GM21423 (cell line): ENCODE results near the gene ATN1.

Experiments used
- ATAC-seq: cut with Tn5 transposase; IDR thresholded peaks from one replicate; pipeline ENCODE4 v1.9.1; 2021; ENCODE audit warnings: mild to moderate bottlenecking, moderate library complexity; ENCODE audit not compliant: unreplicated experiment

ATN1 gene

DNA sequence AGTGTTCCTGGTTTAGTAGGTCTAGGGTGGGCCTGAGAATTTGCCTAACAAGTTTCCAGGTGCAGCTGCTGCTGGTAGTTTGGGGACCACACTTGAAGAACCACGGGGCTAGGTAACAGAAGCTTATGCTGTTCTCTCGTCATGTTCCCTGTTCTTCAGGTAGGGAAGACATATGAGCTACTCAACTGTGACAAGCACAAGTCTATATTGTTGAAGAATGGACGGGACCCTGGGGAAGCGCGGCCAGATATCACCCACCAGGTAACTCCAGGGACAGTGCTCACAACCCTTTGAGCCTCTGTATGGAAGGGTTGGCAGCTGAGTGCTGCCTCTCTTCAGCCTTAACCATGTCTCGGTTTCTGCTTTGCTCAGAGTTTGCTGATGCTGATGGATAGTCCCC lies 46.4 kb downstream of the ATN1 start:
- ATAC-seq, result no peak

DNA sequence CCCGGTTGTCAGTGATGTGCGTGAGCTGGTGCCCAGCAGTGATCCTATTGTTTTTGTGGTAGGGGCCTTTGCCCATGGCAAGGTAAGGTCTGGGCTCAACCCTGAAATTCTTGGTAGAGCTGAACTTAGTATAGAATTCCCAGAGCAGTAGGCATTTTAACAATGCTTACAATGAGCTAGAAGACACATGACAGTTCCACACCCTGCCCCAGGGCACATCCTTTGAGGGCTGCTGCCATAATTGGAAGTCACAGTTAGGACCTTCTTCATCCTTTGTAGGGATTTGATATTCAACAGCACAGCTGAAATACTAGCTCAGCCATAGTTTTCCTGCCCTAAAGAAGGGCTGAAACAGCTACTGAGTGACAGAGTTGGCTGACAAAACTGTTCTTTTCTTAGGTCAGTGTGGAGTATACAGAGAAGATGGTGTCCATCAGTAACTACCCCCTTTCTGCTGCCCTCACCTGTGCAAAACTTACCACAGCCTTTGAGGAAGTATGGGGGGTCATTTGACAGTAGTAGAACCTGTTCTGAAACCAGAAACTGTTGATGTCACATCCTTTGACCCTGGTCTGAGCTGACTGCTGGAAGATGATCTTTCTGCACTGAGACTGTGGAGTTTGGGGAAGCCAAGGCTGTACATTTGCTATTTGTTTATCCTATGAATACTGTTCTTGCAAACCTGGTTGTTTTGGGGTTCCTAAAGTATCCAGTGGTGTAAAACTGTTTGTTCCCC lies 47.7 kb downstream of the ATN1 start:
- no peak for ATAC-seq

DNA sequence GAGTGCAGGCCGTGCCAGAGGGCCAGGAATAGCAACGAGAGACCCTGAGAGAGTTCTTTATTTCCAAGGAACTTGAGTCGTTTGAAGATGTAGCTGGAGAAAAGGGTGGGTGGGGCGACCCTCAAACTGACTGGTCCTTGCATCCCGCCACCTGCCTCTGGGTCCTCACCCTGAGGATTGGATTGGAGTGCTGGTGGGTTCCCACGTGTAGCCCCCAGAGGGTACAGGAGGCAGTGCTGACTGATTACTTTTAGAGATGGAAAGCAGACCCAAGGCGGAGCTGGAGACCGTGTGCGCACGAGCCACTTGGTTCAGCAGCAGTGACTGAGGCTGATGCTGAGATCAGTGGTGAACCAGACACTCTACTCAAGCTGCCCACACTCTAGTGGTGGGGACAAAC lies 49.9 kb downstream of the ATN1 start:
- no peak for ATAC-seq

DNA sequence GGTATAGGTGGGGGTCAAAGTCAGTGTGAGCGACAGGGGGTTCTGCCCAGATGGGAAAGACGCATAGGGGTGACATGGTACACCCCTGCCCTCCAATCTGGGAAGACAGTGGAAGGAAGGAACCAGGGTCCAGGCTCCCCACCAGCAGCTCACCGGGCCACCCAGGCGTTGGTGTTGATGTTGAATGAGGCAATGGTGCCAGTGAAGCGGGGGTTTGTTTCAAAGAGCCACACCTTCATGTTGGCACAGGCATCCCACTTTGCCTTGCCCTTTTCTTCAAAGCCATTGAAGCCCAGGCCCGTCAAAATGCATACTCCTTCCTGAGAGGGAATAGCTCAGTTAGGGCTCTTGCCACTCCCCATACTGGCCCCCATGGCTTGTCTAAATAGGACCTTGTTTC lies 50.4 kb downstream of the ATN1 start:
- ATAC-seq, result no peak

DNA sequence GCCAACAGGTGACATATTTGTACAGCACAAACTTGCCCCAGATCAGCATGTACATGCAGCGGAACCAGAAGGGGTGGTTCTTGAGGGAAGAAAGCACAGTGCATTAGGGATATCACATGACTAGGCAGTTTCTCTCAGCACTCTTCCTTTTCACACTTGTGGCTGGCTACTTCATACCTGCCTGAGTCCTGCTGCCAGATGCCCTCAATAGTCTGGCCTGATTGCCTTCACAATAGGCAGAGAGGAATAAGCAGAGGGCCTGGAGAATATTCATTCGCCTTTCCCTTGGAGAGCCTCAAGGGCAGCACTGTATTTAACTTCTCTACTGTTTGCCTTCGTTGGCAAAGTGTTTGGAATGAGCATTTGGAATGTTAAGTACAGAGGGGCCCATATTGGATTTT lies 50.9 kb downstream of the ATN1 start:
- ATAC-seq, result no peak

DNA sequence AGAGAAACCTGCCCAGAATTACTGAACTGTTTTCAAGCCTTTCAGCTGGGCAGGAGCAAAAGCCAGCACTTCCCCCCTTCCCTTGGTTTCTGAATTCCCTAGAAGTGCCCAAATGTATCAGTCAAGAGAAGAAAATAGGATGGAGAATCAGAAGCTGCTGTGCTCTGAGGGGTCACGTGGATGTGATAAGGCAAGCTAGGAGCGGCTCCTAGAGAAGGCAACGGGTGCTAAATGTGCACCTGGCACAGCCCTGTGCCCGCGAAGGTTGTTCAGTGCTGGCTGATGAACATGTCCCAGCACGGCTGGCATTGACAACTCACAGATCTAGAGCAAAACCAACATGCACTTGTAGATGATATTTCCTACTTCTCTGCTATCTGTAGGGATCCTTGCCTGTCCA lies 51.3 kb downstream of the ATN1 start:
- no peak for ATAC-seq

DNA sequence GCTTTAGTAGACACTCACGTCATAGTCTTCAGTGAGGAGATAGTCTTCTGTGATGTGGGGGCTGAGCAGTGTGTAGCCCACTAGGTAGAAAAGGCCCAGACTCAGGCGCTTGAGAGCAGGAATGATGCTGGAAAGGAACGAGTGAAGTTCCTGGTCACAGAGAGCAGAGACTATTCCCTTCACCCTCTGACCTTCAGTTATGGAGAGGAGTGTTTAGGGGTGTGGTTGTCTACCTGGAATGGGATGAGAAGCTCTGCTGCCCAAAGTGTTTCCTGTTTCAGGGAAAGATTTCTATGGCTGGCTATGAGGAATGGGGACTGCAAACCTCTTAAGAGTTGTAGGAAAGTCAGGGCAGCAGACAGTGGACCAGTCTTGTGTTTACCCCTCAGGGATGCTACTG lies 51.7 kb downstream of the ATN1 start:
- no peak for ATAC-seq

DNA sequence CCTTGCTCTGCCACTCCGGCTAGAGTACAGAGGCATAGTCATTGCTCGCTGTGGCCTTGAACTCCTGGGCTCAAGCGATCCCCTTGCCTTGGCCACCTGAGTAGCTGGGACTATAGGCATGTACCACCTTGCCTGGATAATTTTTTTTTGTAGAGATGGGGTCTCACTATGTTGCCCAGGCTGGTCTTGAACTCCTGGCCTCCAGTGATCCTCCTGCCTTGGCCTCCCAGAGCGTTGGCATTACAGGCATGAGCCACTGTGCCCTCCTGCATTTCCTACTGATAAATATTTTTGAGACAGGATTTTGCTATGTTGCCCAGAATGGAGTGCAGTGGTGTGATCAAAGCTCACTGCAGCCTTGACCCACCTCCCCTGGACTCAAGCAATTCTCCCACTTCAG lies 52.3 kb downstream of the ATN1 start:
- no peak for ATAC-seq

DNA sequence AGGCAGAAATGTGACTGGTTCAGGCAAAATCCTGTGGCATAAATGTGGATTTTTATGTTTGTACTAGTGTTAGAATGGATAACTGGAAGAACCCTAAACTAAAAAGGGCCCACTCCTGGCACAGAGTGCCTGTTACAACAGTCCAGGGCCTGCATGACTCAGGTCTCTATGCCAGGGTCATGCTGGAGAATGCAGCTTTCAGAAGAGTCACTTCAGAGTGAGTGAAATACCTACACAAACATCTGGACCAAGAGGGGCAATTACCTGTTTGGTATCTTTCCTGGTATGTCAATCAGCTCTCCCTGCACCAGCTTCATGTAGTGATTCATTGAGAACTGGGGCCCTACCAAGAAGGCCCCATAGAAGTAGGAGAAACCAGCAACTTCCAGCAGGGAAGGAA lies 53.0 kb downstream of the ATN1 start:
- ATAC-seq, result no peak

DNA sequence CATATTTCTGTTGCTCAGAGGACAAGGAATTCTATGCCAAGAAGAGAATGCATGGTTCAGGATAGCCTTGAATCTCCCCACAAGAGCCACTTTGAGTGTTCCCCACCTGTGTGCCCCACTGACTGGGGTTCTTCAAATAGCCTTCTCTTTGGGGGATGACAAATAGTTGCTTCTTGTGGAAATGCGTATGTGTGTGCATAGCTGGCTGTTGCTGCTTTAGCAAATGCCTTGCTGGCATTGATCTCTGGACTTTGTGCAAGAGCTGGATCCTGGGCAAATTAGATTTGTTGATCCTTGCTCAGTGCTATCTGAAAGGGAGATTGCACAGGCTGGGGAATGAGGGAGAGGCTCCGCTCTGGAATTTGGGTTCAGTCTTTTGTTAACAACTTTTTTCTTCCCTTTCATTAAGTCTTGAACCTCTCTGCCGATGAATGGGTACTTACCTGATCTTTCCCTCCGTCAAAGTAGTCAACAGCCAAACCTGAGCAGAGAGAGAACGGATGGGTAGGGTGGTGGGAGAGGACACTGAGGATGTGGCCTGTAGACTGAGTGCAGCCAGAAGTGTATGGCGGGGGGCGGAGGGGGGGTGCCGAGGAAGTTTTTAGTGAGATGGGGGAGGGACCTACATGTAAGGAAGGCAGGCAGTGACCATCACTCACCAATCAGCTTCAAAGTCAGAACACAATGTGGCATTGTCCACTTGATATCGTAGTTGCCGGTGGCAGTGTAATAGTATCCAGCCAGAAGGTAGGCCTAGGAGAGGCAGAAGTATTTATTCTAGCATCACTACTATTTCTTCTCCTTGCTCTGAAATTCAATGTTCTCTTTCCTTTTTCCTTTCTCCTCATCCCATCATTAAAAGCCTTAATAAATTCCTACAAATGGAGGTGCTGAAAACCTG lies 53.6 kb downstream of the ATN1 start:
- no peak for ATAC-seq

DNA sequence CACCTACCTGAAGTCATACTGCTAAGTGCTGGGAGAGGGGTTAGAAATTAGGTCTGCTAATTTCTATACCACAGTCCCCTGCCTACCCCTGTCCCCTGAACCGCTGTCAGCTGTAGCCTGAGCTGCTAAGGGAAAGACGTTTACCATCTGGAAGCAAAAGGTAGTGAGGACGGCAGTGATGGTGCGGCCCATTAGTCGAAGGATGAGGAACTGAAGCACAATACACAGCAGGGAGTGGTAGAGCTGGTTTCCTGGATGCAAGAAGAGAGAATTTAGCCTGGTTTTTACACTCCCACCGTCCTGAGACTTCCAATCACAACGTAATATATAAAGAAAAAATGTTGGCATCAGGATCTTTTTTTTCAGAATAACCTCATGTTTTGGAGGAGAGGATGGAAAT lies 54.8 kb downstream of the ATN1 start:
- no peak for ATAC-seq

DNA sequence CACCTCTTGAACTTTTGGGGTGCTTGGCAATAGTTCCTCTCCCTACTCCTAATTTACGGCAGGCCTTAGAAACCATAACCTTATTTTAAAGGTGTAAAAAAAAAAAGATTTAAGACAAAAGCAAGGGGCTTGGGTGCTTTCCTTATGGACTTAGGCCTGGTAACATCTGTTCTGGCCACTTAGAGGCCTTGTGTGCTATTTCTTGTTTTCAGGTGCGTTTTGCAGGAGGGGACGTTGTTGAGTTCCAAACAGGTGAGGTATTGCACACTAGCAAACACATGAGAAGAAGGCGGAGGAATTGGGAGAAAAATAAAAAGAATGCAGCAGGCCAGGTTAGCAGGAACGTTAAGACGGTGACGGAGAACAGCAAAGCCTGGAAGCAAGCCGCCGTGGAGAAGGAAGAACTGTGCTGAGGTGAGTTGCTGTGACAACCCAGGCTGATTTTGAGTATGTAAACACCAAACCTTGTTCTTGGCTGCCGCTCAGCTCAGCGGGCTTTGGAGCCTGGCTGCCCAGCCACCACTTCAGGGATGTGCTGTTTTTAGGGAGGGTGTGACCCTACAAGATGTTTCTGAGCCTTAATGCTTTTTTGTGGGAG lies 60.3 kb downstream of the ATN1 start:
- no peak for ATAC-seq
